Stimulated activated CD8-positive, alpha-beta memory T cell treated with anti-CD3 and anti-CD28 coated beads, Interleukin-15, amount 100 ng/mL, for 1 hour (primary cell): ENCODE measurements around the gene PRM2.

Source experiments
- DNase-seq: peaks from one replicate; pipeline ENCODE4 v3.0.0-alpha.2; 2020; ENCODE audit warnings: low read depth

Gene PRM2

GRCh38 chr16:11276143-11276895 lies at the start of gene PRM2:
PRM2 (minus strand) TSS chr16:11276480; CDS start chr16:11276370, 110 bp downstream.
- no peak for DNase-seq

- DNase-seq = no peak
These were observed 49.3 kb upstream of the PRM2 start for GRCh38 chr16:11325404-11326083.

GRCh38 chr16:11323551-11324336 lies 47.5 kb upstream of the PRM2 start:
- no peak for DNase-seq

GRCh38 chr16:11322823-11323222 lies 46.5 kb upstream of the PRM2 start:
- no peak for DNase-seq

- DNase-seq = no peak
These were observed 45.4 kb upstream of the PRM2 start for GRCh38 chr16:11321662-11322061.

GRCh38 chr16:11320170-11320569 lies 43.9 kb upstream of the PRM2 start:
- no peak for DNase-seq

GRCh38 chr16:11319529-11320146 lies 43.4 kb upstream of the PRM2 start:
- no peak for DNase-seq

GRCh38 chr16:11318817-11319216 lies 42.5 kb upstream of the PRM2 start:
- no peak for DNase-seq

- no peak for DNase-seq
These were observed 40.2 kb upstream of the PRM2 start for GRCh38 chr16:11316331-11317015.

- DNase-seq = no peak
These were observed 39.2 kb upstream of the PRM2 start for GRCh38 chr16:11315510-11315909.

GRCh38 chr16:11314309-11314894 lies 38.1 kb upstream of the PRM2 start:
- no peak for DNase-seq

- DNase-seq = no peak
These were observed 37.4 kb upstream of the PRM2 start for GRCh38 chr16:11313493-11314308.

- DNase-seq = no peak
These were observed 36.6 kb upstream of the PRM2 start for GRCh38 chr16:11312718-11313492.

- no peak for DNase-seq
These were observed 34.8 kb upstream of the PRM2 start for GRCh38 chr16:11310997-11311561.

- no peak for DNase-seq
These were observed 34.3 kb upstream of the PRM2 start for GRCh38 chr16:11310634-11310977.

GRCh38 chr16:11309895-11310633 lies 33.8 kb upstream of the PRM2 start:
- DNase-seq = no peak

GRCh38 chr16:11308493-11309283 lies 32.4 kb upstream of the PRM2 start:
- DNase-seq = no peak
